ENCODE data around the gene THBS3.

Gene THBS3

DNA sequence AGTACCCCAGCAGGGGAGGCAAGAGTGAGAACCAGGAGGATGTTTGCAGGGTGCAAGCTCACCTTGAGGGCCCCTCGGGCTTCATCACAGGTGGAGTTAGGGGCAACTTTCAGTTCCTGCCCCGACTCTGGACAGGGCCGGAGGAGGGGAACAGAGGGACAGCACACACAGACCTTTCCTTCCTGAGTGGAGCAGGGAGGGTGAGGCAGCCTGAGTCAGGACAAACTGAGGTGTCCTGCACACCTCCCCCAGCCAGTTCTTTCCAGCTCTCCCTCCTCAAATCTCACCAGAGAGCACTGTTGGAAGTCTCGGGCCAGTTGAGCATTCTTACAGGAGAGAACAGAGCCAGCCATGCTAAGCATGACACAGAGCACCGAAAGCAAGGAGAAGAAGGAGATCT lies 46.1 kb upstream of the THBS3 start:
- TF ChIP-seq YY1 (IDR thresholded peaks at IDR 0.05; ENCODE audit: low read depth) (no peak), TCF12 (IDR thresholded peaks at IDR 0.05; ENCODE audit: low read depth) (no peak), EGR1 (IDR thresholded peaks at IDR 0.05) (no peak), NFIC (IDR thresholded peaks at IDR 0.05) (no peak), EP300 (IDR thresholded peaks at IDR 0.05; ENCODE audit: borderline replicate concordance) (no peak), TEAD4 (IDR thresholded peaks at IDR 0.05) (no peak), CREB1 (IDR thresholded peaks at IDR 0.05; ENCODE audit: low read depth) (no peak), RAD21 (IDR thresholded peaks at IDR 0.05; ENCODE audit: low read depth) (no peak), TAF1 (IDR thresholded peaks at IDR 0.05; ENCODE audit: low read depth) (no peak)
- TF ChIP-seq, protein P1, sequence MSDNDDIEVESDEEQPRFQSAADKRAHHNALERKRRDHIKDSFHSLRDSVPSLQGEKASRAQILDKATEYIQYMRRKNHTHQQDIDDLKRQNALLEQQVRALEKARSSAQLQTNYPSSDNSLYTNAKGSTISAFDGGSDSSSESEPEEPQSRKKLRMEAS (IDR thresholded peaks at IDR 0.05): no peak
- TF ChIP-seq, protein P2, sequence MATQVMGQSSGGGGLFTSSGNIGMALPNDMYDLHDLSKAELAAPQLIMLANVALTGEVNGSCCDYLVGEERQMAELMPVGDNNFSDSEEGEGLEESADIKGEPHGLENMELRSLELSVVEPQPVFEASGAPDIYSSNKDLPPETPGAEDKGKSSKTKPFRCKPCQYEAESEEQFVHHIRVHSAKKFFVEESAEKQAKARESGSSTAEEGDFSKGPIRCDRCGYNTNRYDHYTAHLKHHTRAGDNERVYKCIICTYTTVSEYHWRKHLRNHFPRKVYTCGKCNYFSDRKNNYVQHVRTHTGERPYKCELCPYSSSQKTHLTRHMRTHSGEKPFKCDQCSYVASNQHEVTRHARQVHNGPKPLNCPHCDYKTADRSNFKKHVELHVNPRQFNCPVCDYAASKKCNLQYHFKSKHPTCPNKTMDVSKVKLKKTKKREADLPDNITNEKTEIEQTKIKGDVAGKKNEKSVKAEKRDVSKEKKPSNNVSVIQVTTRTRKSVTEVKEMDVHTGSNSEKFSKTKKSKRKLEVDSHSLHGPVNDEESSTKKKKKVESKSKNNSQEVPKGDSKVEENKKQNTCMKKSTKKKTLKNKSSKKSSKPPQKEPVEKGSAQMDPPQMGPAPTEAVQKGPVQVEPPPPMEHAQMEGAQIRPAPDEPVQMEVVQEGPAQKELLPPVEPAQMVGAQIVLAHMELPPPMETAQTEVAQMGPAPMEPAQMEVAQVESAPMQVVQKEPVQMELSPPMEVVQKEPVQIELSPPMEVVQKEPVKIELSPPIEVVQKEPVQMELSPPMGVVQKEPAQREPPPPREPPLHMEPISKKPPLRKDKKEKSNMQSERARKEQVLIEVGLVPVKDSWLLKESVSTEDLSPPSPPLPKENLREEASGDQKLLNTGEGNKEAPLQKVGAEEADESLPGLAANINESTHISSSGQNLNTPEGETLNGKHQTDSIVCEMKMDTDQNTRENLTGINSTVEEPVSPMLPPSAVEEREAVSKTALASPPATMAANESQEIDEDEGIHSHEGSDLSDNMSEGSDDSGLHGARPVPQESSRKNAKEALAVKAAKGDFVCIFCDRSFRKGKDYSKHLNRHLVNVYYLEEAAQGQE (IDR thresholded peaks at IDR 0.05; ENCODE audit: low read depth): no peak

DNA sequence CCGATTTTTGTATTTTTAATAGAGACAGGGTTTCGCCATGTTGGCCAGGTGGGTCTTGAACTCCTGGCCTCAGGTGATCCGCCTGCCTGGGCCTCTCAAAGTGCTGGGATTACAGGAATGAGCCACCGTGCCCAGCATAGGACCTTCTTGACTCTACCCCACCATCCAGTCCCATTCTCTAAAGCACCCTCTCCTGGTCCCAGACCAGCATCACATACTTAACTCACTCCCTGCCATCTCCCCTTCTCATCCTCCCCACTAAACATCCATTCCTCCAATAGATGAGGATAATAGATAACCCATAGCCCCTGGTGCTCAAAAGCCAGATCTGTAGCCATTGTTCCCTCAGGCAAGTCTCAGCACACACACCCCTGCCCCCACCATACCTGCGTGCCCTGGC lies 45.5 kb upstream of the THBS3 start:
- TF ChIP-seq RAD21 (IDR thresholded peaks at IDR 0.05; ENCODE audit: low read depth): no peak

DNA sequence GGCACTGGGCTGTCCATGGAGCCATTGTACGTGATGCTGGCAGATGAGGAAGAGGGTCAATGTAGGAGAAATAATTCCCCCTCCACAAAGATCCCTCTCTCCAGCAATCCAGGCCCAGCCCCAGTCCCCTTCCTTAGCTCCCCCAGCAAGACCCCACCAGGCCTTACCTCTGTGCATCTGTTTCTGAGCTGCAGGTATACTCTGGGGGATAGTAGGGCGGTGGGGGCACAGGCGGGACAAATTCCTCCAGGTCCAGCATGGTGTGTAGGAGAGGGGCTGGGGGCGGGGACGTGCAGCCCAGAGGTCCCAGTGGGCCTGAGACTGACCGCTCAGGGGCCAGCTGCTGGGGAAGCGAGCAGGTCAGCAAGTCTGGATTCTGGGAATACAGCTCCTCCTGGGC lies 43.9 kb upstream of the THBS3 start:
- TF ChIP-seq TEAD4 (IDR thresholded peaks at IDR 0.05) (no peak), TAF1 (IDR thresholded peaks at IDR 0.05; ENCODE audit: low read depth) (no peak), RAD21 (IDR thresholded peaks at IDR 0.05; ENCODE audit: low read depth) (no peak), FOXM1 (IDR thresholded peaks at IDR 0.05; ENCODE audit: borderline replicate concordance, low read depth) (no peak), TCF12 (IDR thresholded peaks at IDR 0.05; ENCODE audit: low read depth) (no peak)
- TF ChIP-seq, protein P3, sequence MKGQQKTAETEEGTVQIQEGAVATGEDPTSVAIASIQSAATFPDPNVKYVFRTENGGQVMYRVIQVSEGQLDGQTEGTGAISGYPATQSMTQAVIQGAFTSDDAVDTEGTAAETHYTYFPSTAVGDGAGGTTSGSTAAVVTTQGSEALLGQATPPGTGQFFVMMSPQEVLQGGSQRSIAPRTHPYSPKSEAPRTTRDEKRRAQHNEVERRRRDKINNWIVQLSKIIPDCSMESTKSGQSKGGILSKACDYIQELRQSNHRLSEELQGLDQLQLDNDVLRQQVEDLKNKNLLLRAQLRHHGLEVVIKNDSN (IDR thresholded peaks at IDR 0.05): no peak

DNA sequence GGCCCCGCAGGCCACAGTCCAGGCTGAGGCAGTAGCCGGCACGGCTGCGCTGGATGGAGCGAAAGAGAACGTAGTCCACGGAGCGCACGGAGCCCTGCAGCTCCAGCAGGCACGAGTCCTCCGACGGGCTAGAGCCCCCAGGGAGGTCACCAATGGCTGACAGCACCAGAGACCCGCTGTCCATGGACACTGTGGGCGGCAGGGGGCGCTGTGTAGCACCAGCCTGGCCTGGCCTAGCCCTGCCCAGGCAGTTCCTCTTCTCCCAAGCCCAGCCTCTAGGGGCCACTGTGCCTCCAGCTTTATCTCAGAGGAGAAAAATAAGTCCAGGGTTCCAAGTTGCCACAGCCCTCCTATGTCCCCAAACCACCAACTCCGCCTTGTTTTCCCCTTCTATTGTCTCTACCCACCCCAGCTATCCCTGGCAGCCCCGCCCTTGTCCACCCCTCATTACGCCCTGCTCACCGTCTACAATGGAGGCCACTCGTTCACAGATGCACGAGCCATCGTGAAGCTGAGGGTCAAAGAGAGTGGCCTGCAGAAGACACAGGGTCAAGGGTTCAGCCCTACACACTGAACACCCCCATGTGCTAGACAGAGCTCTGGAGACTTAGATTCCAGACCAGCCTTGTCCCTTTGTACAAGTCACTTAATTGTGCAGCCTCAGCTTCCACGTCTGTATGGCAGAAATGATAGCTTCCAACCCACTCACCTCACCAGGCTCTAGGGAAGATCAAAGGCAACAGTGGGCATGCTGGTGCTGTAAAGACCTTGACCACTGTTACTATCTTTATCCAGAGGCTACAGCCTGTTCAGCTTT lies 43.1 kb upstream of the THBS3 start:
- no peak for TF ChIP-seq EP300 (IDR thresholded peaks at IDR 0.05; ENCODE audit: borderline replicate concordance)
- peak; percentile 87 for TF ChIP-seq RAD21 (IDR thresholded peaks at IDR 0.05; ENCODE audit: low read depth)
- 0 out of 2 replicates have a peak, but pooled peaks have one; percentile 19 for TF ChIP-seq TCF12 (IDR thresholded peaks at IDR 0.05; ENCODE audit: low read depth)
- peak; percentile 80 for TF ChIP-seq YY1 (IDR thresholded peaks at IDR 0.05; ENCODE audit: low read depth)
- no peak for TF ChIP-seq TEAD4 (IDR thresholded peaks at IDR 0.05)
- no peak for TF ChIP-seq NFIC (IDR thresholded peaks at IDR 0.05)

DNA sequence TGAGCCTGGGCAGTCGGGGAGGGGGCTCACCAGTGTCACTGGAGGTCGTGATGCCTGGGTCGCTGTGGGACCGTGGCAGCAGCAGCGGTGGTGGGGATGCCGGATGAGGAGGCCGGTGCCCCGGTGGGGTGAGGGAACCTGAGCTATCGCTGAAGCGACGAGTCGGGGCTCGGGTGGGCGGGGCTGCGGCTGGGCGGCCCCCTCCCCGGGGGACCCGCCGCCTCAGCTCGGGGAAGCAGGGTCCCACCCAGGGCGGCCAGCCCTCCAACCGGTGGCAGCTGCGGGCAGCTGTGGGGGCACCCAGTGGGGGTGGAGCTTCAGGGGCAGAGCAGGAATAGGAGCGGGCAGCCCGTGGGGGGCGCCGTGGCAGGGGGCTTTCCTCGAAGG lies 42.5 kb upstream of the THBS3 start:
- TF ChIP-seq, protein P2 (IDR thresholded peaks at IDR 0.05; ENCODE audit: low read depth): no peak
- TF ChIP-seq TEAD4 (IDR thresholded peaks at IDR 0.05) (no peak), RAD21 (IDR thresholded peaks at IDR 0.05; ENCODE audit: low read depth) (no peak), EGR1 (IDR thresholded peaks at IDR 0.05) (no peak), CEBPB (IDR thresholded peaks at IDR 0.05) (no peak), TCF12 (IDR thresholded peaks at IDR 0.05; ENCODE audit: low read depth) (no peak), TAF1 (IDR thresholded peaks at IDR 0.05; ENCODE audit: low read depth) (no peak), YY1 (IDR thresholded peaks at IDR 0.05; ENCODE audit: low read depth) (no peak), ZBTB7A (IDR thresholded peaks at IDR 0.05; ENCODE audit: low read depth) (no peak), FOXM1 (IDR thresholded peaks at IDR 0.05; ENCODE audit: borderline replicate concordance, low read depth) (no peak), NFIC (IDR thresholded peaks at IDR 0.05) (no peak), EP300 (IDR thresholded peaks at IDR 0.05; ENCODE audit: borderline replicate concordance) (no peak)
- TF ChIP-seq, protein P3 (IDR thresholded peaks at IDR 0.05): no peak
- TF ChIP-seq, protein P1 (IDR thresholded peaks at IDR 0.05): no peak
